NCI-H1694 treated with DMSO at 0.1 percent for 48 hours (cell line): ENCODE data around the gene ABHD15.

Experiments used
- DNase-seq: peaks from one replicate; lab custom pipeline; 2025; lab: John Stamatoyannopoulos, UW

Gene ABHD15

DNA sequence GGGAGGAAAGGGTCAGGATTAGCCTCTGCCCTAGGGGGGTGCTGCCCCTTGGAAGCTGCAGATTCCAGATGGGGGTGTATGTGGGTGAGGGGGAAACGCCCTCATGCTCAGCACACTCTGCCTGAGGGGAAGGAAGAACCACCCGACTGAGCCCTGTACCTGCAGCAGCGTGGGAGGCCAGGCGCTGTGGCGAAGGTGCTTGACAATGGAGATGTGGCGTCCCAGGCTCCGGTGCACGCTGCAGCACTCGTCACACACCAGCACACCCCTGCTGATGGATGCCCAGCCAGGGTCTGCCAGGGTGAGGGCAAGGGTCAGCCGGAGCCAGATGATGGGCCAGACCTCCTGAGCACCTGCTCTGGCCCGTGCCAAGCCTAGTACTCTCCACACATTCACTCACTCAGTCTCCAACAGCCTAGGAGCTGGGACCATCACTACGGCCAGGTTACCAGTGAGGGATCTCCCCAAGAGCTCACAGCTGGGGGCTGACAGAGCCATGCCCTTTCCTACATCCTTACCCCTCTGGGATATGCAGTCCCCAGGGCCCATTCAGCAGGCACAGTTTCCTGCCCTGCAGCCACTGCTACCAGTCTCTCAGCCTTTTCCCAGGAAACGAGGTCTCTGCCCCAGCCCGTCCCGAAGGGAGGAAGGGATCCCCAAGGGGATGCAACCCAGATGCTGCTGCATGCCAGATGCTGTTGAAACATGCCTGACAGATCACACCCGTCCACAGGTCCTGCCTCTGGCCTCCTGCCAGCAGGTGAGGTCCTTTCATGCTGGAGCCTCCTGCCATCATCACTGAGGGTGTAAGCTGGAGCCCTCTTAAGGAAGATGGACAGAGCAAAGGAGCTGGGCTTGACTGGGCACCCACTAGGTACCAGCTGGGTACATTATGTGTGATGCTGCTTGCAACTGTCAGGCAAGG, 16.7 kb upstream of the ABHD15 start:
- peak; percentile 59 for DNase-seq

DNA sequence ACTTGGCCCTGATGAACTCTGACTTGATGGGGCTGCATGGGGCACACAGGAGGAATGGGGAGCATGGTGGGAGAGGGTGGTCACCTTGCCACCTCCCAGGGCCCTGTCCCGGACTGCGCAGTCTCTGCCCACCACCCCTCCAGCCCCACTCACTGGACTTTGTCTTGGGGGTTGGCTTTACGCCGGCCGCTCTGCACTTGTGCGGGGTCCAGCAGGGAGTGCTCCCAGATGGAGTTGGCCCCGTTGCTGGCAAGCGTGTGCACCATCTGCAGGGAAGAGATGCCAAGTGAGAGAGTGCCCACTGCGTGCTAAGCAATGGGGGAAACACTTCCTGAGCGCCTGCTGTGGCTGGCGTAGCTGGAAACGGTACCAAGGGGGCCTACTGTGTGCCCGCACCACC, 15.9 kb upstream of the ABHD15 start:
- peak; percentile 81 for DNase-seq

DNA sequence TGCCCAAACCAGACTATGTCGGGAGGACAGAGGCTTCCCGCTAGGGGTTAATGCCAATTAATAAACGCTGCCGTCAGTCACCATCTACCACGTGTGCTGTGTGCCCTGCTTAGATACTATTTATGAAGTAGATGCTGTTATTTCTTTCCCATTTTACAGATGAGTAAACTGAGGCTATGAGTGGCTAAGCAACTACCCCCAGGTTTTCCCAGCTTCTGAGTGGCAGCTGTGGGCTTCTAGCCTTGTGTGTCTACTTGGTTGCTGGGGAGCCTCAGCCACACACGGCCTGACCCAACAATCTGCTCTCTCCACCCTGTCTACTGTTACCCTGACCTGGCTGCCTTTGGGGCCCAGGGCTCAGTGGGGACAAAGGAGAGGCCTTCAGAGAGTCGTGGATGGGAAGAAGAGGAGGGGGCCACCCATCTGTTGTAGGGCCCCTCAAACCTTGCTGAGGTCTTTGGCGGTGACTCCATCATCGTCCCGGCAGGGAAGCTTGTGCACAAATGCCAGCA, 15.5 kb upstream of the ABHD15 start:
- peak; percentile 62 for DNase-seq

DNA sequence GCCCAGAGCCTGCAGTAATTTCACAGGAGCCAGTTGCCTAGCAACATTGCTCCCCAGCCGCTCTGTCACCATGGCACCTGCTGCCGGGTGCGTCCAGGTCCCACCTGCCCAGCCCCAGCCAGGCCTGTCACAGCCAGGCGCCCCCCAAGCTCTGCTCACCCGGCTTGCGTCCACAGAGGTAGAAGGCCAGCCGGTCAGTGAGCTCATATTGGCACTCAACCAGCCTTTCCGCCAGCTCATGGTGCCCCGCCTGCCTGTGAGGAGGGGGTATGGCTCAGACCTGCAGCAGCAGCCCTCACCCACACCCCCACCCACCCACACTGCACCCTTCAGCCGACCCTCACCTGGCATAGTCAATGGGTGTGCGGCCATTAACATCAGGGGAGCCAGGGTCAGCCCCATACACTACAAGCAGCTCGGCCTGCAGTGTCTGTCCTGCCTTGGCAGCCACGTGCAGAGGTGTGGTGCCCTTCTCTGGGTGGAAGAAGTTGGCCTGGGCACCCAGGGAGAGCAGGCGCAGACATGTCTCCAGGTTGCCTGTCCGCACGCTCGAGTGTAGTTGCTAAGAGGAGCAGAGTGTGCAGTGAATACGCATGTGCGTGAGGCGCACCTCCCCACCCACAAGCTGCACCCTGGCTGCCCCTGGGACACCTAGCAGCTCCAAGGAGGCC, 14.9 kb upstream of the ABHD15 start:
- DNase-seq, result peak; percentile 23

DNA sequence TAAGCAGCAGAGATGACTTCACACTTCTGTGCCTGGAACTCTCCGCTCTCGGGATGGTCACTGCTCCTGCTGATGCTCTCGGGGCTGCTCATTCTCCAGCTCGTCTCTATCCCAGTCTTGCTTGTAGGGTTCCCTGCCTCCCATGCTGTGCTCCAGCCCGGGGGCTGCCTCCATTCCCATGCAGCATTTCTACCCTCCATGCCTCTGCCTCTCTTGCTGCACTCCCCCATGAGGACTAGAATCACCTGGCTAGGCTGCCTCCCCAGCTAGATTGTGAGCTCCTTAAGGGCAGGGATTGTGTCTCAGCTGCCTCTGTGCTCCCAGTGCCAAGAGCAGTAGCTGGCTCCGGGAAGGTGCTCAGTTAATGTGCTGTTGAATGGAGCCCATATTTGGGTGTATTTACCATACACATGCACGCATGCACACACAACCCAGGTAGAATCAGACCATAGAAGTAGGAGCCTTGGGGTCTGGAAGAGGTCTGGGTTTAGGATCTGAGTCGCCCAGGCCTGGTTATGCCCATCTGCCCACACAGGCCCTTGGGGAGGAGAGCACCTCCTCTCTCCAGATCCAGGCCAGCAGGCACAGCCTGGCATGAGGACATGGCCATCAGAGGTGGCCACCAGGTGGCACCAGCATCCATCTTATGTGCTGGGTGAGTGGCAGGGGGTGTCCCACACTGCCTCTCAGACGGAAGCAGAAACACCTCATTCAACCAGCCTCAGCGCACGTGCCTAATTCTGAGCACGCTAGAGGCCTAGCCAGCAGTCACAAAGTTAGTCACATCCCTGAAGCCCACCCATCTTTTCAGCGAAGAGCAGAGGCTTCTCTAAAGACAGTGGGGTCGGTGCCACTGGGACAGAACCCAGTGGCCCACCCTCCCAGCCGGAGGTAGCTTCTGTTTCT, 13.3 kb upstream of the ABHD15 start:
- DNase-seq, result peak; percentile 90

DNA sequence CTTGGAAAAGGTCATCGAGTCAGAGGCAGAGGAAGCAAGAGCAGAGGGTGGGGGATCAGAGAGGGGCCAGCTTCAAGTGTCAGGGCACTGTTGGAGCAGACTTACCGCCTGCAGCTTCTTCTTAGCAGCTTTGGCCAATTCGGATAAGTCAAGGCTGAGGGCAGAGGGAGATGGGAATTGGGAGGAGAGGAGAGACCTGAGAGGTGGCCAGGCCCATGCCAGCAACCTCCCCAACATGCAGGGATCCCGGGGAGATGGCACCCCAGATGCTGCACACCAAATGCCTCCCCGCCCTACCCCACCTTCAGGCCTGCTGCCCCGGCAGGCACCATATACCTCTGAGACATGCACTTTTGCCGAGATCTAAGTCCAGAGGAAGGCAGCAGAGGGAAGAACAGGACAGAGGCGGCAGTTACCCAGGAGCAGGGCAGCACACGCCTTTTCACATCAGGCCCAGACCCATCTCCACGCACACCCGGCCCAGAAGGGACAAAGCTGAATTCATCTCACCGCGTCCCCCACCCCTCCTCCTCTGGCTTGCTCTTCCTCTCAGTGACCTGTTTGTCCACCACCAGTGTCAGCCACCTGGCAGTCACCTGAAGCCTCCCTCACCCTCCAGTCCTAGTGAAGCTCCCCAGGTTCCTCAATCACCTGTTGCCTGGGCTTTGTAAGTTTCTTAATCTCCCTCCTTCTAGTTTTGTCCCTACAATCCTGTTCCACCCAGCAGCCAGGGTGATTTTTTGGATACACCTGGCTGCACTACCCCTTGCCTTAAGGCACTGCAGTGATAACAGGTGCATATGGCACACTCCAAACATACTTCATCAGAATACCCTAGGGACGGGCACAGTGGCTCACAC, 12.0 kb upstream of the ABHD15 start:
- no peak for DNase-seq

DNA sequence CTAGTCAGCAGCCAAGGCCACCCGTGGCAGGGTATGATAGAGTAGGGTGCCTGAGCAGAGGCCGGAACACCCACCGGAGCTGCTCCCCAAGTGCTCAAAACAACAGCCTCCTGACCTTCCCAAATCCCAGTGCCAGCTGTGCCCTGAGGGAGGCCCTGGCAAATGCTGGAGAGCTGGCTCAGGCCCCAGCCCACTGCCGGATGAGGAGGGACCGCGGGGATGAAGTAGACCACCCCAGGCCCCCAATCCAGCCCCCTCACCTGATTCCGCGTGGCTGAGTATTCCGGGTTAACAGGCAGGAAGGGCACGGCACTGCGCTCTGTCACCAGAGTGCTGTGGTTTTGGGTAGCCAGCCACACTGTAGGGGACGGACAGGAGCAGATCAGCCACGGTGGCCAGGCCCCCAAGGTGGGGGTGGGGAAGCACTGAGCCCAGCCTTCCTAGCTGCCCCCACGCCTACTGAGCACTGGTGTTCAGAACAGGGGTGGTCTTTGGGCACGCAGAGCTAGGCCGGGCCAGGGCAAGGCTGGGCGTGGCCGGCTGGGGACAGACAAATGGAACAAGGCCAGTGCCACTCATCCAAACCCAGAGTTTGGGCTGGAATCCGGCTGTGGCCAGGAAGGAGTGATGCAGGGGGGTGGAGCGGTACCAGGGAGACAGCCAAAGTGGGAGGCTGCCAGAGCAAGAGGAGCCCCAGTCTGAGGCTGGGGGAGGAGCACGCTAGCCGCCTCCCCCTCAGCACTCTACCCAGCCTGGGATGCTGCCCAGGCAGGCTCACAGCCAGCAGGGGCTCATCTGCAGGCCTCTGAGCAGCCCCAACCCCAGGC, 10.8 kb upstream of the ABHD15 start:
- DNase-seq, result peak; percentile 23

DNA sequence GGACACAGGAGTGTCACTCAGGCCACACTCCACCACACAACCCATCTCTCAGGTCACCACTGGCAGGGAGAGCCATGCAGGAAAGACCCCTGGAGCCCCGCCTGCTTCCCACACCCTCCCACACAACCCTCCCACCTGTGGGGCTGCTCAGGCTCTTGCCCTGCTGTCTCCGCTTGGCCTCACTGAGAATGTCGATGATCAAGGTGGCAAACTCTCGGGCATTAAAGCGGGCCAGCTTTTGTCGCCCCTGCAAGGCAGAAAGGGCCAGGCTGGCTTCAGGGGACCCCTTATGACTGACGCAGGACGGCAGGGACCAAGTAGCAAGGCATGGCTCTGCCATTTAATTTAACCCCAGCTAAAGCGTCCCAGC, 10.1 kb upstream of the ABHD15 start:
- DNase-seq, result no peak

DNA sequence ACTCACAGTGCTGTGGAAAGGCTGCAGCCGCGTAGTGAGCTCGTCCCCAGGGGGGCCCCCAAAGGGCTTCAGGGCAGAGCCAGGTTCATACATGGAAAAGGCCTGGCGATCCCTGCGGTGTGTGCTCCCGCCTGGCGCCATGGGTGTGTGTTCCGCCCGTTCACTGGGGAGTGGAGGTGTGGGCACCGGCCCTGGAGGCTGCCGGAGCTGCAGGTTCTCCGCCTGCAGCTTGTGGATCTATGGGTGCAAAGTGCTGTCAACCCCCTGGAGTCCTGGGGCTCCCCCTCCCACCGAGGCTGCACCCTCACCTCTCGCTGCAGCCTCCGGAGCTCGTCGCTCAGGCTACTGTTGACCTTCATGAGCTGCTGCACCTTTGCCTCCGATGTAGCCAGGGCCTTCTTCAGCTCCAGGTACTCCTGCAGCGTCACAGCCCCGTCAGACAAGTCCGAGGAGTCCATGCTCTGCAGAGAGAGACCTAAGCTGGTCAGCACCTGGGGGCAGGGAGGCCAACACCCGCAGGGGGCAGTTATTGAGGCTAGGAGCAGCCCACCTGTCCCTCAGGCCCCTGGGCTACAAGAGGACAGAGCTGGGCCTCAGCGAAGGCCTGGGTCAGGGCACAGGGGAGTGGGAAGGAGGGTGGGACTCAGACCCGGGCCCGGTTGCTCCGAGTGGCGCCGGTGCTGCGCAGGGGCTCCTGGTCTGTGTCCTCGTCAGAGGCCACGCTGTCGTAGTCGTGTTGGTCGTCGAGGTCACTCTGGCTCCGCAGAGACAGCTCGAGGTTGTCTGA, 9.6 kb upstream of the ABHD15 start:
- no peak for DNase-seq

DNA sequence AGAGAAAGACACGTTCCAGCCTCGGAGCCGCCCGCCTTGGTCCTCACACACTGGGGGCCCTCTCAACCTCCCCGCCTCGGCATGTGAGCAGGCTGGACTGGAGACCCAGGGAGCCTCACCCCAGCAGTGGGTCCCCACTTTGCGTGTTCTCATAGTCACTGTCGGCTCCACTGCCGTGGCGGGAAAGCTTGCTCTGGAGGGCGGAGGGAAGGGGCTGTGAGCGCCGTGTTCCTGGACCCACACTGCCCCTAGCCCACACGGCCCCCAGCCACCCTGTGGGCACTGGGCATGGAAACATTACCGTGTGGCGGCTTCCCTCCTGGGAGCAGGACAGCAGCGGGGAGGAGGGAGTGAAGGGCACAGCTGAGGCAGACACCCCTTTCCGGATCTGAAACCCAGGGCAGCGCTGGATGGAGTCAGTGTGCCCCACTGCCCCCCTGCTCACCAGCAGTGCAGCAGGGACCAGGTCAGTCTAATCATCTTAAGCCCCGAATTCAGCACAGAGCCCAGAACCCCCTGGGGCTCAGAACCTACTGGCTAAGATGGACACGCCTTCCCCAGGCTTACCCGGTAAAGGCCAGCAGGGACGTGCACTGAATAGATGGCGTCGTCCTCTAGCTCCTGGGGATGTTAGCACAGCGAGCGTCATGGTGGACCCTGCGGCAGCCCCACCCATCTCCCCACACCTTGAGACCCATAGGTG, 8.8 kb upstream of the ABHD15 start:
- DNase-seq, result no peak

DNA sequence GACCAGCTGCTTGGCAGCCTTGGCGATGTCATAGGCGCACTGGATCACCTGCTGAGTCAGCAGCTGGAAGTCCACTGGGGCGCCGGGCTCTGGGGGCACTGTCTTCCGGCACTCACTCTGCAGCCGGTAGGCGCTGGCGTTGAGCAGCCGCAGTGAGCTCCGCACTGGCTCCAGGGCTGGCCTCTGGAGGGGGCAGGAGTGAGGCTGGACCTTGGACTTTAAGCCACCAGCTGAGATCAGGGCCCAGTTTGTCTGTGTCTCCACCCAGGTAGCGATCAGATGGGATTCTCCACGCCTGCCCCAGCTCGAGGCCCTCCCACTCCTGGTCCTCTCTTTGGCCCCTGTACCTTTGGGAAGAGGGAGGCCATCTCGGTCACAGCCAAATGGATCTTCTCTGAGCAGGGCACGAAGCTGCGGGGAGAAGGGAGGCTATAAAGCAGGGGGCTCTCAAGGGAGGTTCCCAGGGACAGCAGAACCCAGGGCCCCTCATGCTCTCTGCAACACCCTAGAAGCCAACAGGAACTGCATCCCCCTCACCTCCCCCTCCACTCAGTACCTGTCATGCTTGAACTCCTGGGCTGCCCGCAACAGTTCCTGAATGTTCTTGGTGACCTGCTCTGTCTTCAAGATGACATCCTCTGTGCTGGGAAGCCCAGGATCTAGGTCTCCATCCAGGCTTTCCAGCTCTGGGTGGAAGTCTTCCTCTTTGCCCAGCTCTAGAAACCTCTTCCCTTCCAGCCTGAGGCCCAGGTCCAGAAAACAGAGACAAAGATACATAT, 8.1 kb upstream of the ABHD15 start:
- DNase-seq, result no peak

DNA sequence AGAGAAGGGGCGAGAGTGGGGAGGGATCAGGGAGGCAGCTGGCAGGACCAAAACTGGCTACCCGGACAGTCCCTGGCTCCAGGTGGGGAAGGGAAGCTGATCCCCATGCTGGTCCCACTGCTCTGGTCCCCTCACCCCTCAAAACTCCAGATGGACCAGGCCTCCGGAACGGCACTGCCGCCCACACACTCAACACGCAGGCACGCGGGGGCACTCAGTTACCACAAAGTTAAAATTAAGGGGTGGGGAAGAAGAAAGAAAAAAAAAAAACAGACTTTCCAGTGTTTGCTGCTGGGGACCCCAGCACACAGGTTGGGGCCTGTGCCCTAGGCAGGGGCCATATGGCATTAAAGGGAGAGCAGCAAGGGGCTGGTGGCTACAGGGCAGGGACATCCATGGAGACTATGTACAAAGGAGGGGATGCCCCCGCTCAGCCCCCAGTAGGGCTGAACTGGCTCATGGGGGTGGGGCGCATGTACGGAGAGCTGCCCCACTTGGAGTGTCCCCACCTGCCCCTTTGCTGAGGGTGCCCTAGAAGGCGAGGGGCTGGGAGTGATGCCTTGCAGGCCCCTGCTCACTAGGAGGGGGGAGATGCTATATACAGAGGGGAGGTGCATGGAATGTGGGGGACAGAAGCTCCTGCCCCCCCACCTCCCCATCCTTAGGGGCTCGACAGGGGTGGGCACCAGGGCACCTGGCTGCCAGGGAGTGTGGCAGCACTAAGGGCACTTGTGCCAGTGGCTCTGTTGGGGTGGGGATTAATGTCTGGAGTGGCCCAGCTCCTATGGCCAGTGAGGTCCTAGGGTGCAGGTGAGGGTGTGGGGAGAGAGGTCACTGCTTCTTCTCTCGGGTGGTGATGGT, 7.3 kb upstream of the ABHD15 start:
- DNase-seq, result no peak

DNA sequence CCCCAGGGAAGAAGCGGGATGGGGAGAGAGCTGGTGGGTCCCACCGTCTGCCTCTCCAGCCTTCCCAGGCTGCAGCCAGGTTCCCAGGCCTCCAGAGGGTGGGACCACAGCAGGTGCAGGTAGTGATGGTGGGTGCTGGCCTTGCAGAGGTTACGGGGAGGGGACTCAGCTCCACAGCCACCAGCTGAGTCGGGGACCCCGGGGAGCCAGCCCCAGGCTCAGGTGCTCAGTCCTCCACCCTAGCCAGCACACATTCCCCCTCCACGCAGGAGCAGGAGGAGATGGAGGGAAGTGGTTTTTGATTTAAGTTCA, 6.7 kb upstream of the ABHD15 start:
- DNase-seq, result no peak

DNA sequence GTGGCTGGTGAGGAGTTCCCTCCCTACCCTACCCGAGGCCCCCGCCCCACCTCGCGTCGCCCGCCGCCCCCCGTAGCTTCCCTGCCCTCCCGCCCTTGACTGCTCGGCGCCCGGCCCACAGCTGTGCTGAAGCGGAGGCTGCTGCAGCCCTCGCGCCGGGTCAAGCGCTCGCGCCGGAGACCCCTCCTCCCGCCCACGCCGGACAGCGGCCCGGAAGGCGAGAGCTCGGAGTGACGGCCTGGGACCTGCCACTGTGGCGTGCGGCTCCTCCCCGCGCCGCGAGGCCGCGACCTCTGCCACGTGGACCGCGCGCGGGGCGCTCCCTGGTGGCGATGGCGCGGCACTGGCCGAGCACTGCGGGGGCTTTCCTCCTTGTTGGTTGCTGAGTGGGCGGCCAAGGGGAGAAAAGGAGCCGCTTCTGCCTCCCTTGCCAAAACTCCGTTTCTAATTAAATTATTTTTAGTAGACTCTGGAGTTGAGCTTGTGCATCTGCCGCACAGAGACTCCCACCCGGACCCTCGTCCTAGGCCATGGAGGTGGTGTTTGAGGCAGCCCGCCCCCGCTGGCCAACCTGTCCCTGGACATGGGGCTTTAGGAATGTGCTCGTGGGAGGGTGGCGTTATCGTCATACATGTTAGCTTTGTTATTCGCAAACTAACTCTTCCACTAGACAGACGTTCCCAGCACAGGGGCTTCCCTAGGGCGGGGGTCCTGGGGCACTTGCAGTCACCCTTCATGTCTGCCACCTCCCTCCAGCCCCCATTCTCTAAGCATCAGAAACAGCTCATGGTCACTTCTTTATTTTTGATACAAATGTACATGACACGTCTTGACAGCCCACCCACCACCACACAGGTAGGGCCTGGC, 6.1 kb upstream of the ABHD15 start:
- no peak for DNase-seq

DNA sequence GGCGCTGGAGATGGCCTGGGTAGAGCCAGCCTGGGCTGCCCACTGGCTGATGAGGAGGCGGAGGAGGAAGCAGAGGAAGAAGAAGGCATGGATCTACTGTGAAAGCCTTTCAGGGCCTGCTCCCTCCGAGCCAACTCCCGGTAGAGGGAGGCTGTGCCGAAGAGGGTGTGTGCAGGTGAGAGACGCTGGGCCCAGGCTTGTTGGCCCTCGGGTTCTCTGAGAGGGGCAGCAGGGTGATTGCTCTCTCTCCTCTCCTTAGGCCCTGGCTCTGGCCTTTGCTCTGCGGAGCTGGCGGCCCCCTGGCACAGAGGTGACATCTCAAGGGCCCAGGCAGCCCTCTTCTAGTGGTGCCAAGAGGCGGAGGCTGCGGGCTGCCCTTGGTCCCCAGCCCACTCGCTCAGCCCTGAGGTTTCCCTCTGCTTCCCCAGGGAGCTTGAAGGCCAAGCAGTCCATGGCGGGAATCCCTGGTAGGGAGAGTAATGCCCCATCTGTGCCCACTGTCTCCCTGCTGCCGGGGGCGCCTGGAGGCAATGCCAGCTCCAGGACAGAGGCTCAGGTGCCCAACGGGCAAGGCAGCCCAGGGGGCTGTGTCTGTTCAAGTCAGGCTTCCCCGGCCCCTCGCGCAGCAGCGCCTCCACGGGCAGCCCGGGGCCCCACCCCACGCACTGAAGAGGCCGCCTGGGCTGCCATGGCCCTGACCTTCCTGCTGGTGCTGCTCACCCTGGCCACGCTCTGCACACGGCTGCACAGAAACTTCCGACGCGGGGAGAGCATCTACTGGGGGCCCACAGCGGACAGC, 5.2 kb upstream of the ABHD15 start:
- DNase-seq, result no peak

DNA sequence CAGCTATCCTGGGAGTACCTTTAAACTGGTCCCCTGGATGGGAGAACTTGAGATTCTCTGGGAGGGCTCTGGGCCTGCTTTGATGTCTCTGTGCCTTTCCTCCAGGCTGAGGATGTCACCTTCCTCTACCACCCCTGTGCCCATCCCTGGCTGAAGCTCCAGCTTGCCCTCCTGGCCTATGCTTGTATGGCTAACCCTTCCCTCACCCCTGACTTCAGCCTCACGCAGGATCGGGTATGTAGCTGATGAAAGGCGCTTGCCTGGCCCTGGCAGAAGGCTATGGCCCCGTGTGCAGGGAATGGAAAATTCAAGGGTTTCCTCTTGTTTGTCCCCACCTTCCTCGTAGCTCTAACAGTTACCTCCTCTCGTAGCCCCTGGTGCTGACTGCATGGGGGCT, 4.6 kb upstream of the ABHD15 start:
- no peak for DNase-seq
